B cell (primary cell): ENCODE measurements around the gene TMC6. TPM values are rescaled to one million over a fixed set of nuclear protein-coding genes. Genes with fewer than 3 reads are reported as not detected.
A peak's percentile ranks its signal among the peaks of the same experiment; 100 is the strongest.

Source experiments
- ATAC-seq: fragments of 200-7000 bp; cut with Tn5 transposase; one replicate; pipeline ENCODE4 v1.10.0; 2021; ENCODE audit warnings: low read depth, mild to moderate bottlenecking, moderate number of reproducible peaks, moderate library complexity
- CTCF ChIA-PET: fragments of 350-600 bp; sonication (Branson Sonifier 250); formaldehyde crosslinking; loops from one replicate; lab custom pipeline; 2021; ENCODE audit warnings: antibody characterized with exemption, inconsistent platforms; lab: Charles Lee
- POLR2A ChIA-PET: fragments of 350-600 bp; sonication (Branson Sonifier 250); formaldehyde crosslinking; loops from one replicate; lab custom pipeline; 2021; ENCODE audit warnings: antibody characterized with exemption; lab: Charles Lee
- DNase-seq: peaks from one replicate; pipeline ENCODE4 v3.0.0; 2013
- H2AFZ ChIP-seq: 2 replicates; pipeline ENCODE4 v1.6.1; 2012; ENCODE audit warnings: mild to moderate bottlenecking, low read depth, low read length; ENCODE audit not compliant: insufficient read depth, poor library complexity, severe bottlenecking
- H3K27ac ChIP-seq, 2 donors: 1 replicate in 1 of 2; 2 replicates in 1 of 2; pipeline ENCODE4 v1.5.1; 2012 to 2013; ENCODE audit warnings: low read length in 2 of 2, mild to moderate bottlenecking in 2 of 2, moderate library complexity in 1 of 2
- H3K27me3 ChIP-seq, 4 experiments: fragments of 200-600 bp in 1 of 4; sonication (generic) in 1 of 4; replicated peaks in 1 of 4; 1 replicate in 2 of 4; 2 replicates in 2 of 4; pipeline versions ENCODE4 v1.6.1 to v1.7.0; 2013 to 2016; ENCODE audit warnings: low read length in 3 of 4, mild to moderate bottlenecking in 2 of 4, mixed read lengths in 1 of 4, moderate library complexity in 1 of 4; ENCODE audit not compliant: insufficient read depth in 4 of 4, control insufficient read depth in 3 of 4; ENCODE audit errors: control extremely low read depth in 1 of 4
- H3K36me3 ChIP-seq, 2 experiments: replicated peaks in 1 of 2; 1 replicate in 1 of 2; 2 replicates in 1 of 2; pipeline versions ENCODE4 v1.6.1 to v1.7.1; 2013; ENCODE audit warnings: low read length in 1 of 2; ENCODE audit not compliant: insufficient read depth in 2 of 2, control insufficient read depth in 1 of 2; ENCODE audit errors: control extremely low read depth in 1 of 2, extremely low read depth in 1 of 2
- H3K4me1 ChIP-seq, 2 donors: fragments of 200-600 bp in 1 of 2; sonication (generic) in 1 of 2; 1 replicate in 1 of 2; 2 replicates in 1 of 2; pipeline versions ENCODE4 v1.5.1 to v1.6.1; 2013 to 2017; ENCODE audit warnings: low read length in 2 of 2; ENCODE audit not compliant: control insufficient read depth in 2 of 2, insufficient read depth in 2 of 2
- H3K4me2 ChIP-seq: replicated peaks from 2 replicates; pipeline ENCODE3; 2012; ENCODE audit warnings: mild to moderate bottlenecking, low read depth, low read length; ENCODE audit not compliant: poor library complexity, severe bottlenecking
- H3K4me3 ChIP-seq, 5 experiments: fragments of 200-600 bp in 1 of 5; sonication (generic) in 1 of 5; 1 replicate in 3 of 5; 2 replicates in 2 of 5; pipeline versions ENCODE4 v1.5.1 to v1.7.0; 2011 to 2016; ENCODE audit warnings: low read length in 4 of 5, mild to moderate bottlenecking in 4 of 5, low read depth in 2 of 5, control low read depth in 1 of 5, moderate library complexity in 1 of 5; ENCODE audit not compliant: insufficient read depth in 1 of 5; ENCODE audit errors: control extremely low read depth in 1 of 5, extremely low read depth in 1 of 5
- H3K79me2 ChIP-seq: fragments of 200-600 bp; sonication (generic); one replicate; pipeline ENCODE4 v1.6.0; 2016; ENCODE audit warnings: low read length; ENCODE audit not compliant: control insufficient read depth, insufficient read depth
- H3K9ac ChIP-seq: fragments of 200-600 bp; sonication (generic); 2 replicates; pipeline ENCODE4 v1.6.1; 2017; ENCODE audit warnings: mild to moderate bottlenecking, low read length, moderate library complexity
- H3K9me3 ChIP-seq, 3 donors: one replicate each; pipeline versions ENCODE4 v1.6.1 to v1.7.1; 2013; ENCODE audit warnings: low read length in 2 of 3; ENCODE audit not compliant: control insufficient read depth in 2 of 3, insufficient read depth in 1 of 3; ENCODE audit errors: control extremely low read depth in 1 of 3
- H4K20me1 ChIP-seq: 2 replicates; pipeline ENCODE4 v1.6.0; 2012; ENCODE audit warnings: mild to moderate bottlenecking, low read length; ENCODE audit not compliant: insufficient read depth, control insufficient read depth, poor library complexity, severe bottlenecking
- H3K27ac Mint-ChIP-seq: one replicate; pipeline ENCODE4 v1.8.0; 2021; ENCODE audit warnings: mixed read lengths
- H3K27me3 Mint-ChIP-seq: one replicate; pipeline ENCODE4 v1.8.0; 2021; ENCODE audit warnings: mixed read lengths
- H3K4me1 Mint-ChIP-seq: one replicate; pipeline ENCODE4 v1.8.0; 2021; ENCODE audit warnings: mixed read lengths
- H3K4me3 Mint-ChIP-seq: one replicate; pipeline ENCODE4 v1.8.0; 2021; ENCODE audit warnings: mixed read lengths
- H3K9me3 Mint-ChIP-seq: one replicate; pipeline ENCODE4 v1.8.0; 2022; ENCODE audit warnings: mixed read lengths; ENCODE audit not compliant: insufficient read depth
- WGBS: methylation state at CpG from one replicate; pipeline ENCODE4 v1.1.5; 2013; ENCODE audit warnings: missing lambda C conversion rate; ENCODE audit not compliant: insufficient coverage; 5-methylcytosine and 5-hydroxymethylcytosine counted together
- intact Hi-C: fragments of 100-400 bp; cut with micrococcal nuclease; formaldehyde crosslinking; loops from one replicate; pipeline ENCODE4 v1.10.0; 2022
- polyA plus RNA-seq: library from polyadenylated mRNA; depleted of rRNA; stranded (reverse); fragments of >200 nt; gene quantifications from 2 replicates; pipeline ENCODE4 v1.2.3, GENCODE V29; 2012
- total RNA-seq, 2 donors: library from RNA; stranded (reverse); fragments of 120-200 nt in 1 of 2; gene quantifications; 1 replicate in 1 of 2; 2 replicates in 1 of 2; pipeline versions ENCODE4 v1.2.3 to v1.2.4, GENCODE V29; 2013 to 2022
- TF ChIP-seq, protein P1 (sequence below): fragments of 200-600 bp; IDR thresholded peaks from one replicate; pipeline ENCODE4 v1.8.0; 2022; ENCODE audit warnings: antibody characterized with exemption, mild to moderate bottlenecking

Gene TMC6
- total and polyA plus RNA-seq, 2 donors (not counting 1 experiment from before 2014, with no cell fraction given): 374 to 891 TPM

DNA sequence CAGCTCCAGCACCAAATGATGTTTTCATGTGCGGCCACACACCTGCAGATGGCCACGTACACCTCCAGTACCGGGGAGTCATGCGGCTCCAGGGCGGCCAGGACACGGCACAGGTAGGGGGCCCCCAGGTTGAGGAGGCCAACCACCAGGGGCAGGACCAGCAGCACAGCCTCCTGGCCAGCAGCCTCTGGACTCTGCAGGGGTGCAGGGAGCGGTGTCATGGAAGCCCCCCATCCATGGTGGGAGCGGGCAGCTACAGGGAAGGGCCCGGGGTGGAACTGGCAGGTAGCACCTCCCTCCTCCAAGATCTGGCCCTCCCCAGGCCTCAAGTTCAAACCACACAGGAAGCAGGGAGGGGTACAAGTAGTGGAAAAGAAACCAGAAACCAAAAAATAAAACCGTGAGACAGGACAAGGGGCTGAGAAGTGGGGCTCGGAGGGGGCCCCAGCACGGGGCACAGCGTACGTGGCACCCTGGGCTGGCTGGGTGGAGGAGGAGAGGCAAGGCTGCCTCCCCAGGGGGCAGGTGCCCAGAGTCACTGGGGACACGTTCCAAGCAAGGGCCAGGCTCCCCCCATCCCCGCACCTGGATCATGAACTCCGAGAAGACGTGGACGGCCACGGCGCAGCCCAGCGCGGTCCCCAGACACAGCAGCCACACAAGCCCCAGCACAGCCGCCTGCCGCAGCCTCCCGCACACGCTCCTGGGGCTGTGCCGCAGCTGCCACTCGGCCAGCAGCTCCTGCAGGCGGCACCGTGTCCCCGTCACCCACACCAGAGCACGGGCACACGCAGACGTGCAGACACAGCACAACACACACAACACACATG is 7.4 kb downstream of the TMC6 start:
- DNase-seq: peak; percentile 50

More for the DNA sequence above, 7.4 kb downstream of the TMC6 start:
- Mint-ChIP-seq H3K27ac (peak overlapping the region; percentile 93), H3K4me1 (peaks cover 57% of the 10 kb centered on the region), H3K4me3 (peak overlapping the region; percentile 79), H3K27me3 (no peaks in the 10 kb centered on the region), H3K9me3 (no peaks in the 10 kb centered on the region)
- Histone ChIP-seq H3K4me1 (peaks cover 57% of the 10 kb centered on the region in 2 donors), H3K9ac (peak overlapping the region; percentile 31), H3K9me3 (no peaks in the 10 kb centered on the region), H3K27me3 (no peaks in the 10 kb centered on the region), H3K36me3 (peaks cover 8 to 88% of the 10 kb centered on the region in 2 experiments), H3K4me3 (peak overlapping the region in 3 of 5 experiments; percentile 7 to 25 (median 18)), H3K4me2 (peak overlapping the region; percentile 77), H3K79me2 (peaks cover 60% of the 10 kb centered on the region), H4K20me1 (peaks cover 90% of the 10 kb centered on the region), H2AFZ (no peak overlapping the region), H3K27ac (peak overlapping the region; percentile 48 to 54)
- 16% methylated on average over 32 of the region's 35 CpGs for WGBS
- CTCF ChIA-PET: interaction anchor here (0.6 to 13.9 kb wide), 8 partner anchors 8 to 133 kb away, joined by 3 to 169 read pairs (median 4); partner anchors contain the start of genes SYNGR2 and TMC8
- peak; percentile 6 for ATAC-seq
- TF ChIP-seq, protein P1, sequence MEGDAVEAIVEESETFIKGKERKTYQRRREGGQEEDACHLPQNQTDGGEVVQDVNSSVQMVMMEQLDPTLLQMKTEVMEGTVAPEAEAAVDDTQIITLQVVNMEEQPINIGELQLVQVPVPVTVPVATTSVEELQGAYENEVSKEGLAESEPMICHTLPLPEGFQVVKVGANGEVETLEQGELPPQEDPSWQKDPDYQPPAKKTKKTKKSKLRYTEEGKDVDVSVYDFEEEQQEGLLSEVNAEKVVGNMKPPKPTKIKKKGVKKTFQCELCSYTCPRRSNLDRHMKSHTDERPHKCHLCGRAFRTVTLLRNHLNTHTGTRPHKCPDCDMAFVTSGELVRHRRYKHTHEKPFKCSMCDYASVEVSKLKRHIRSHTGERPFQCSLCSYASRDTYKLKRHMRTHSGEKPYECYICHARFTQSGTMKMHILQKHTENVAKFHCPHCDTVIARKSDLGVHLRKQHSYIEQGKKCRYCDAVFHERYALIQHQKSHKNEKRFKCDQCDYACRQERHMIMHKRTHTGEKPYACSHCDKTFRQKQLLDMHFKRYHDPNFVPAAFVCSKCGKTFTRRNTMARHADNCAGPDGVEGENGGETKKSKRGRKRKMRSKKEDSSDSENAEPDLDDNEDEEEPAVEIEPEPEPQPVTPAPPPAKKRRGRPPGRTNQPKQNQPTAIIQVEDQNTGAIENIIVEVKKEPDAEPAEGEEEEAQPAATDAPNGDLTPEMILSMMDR: no peak
- intact Hi-C loops: no loop called here
- POLR2A ChIA-PET: interaction anchor here (0.7 to 5.5 kb wide), 7 partner anchors 9 to 239 kb away, joined by 3 to 31 read pairs (median 3); partner anchors contain the start of genes SOCS3 and TMC8
